SU-DHL-6 (cell line): Measurements from ENCODE around the gene ESYT2.

Experiments
- H2AFZ ChIP-seq: fragments of 200-600 bp; sonication (generic); 2 replicates; pipeline ENCODE4 v1.6.1; 2014; ENCODE audit warnings: low read depth, mild to moderate bottlenecking, moderate library complexity, mixed read lengths, antibody characterized with exemption, low read length; ENCODE audit not compliant: severe bottlenecking
- H3F3A ChIP-seq: fragments of 200-600 bp; shearing (Covaris generic); 2 replicates; pipeline ENCODE4 v1.6.0; 2016; ENCODE audit warnings: antibody characterized with exemption, mild to moderate bottlenecking; ENCODE audit not compliant: insufficient read depth
- H3K27ac ChIP-seq: fragments of 200-600 bp; sonication (generic); 2 replicates; pipeline ENCODE4 v1.5.1; 2016; ENCODE audit warnings: low read depth, mild to moderate bottlenecking, low read length, moderate library complexity, mixed read lengths
- H3K27me3 ChIP-seq: fragments of 200-600 bp; sonication (generic), shearing (Covaris generic); 2 replicates; pipeline ENCODE4 v1.6.0; 2014; ENCODE audit warnings: mild to moderate bottlenecking, low read length
- H3K36me3 ChIP-seq: fragments of 200-600 bp; sonication (generic); 2 replicates; pipeline ENCODE4 v1.6.1; 2014; ENCODE audit warnings: mild to moderate bottlenecking, low read length, mixed read lengths
- H3K4me2 ChIP-seq: fragments of 300-600, 200-600 bp; shearing (Covaris generic), sonication (generic); 2 replicates; pipeline ENCODE4 v1.6.0; 2014; ENCODE audit warnings: low read length, low read depth, mild to moderate bottlenecking; ENCODE audit not compliant: poor library complexity, severe bottlenecking
- H3K4me3 ChIP-seq: fragments of 200-600 bp; sonication (generic); 2 replicates; pipeline ENCODE4 v1.5.1; 2014; ENCODE audit warnings: antibody characterized with exemption, low read length, mild to moderate bottlenecking, mixed read lengths; ENCODE audit not compliant: insufficient read depth, poor library complexity, severe bottlenecking
- H3K79me2 ChIP-seq: fragments of 200-600 bp; sonication (generic); 2 replicates; pipeline ENCODE4 v1.6.1; 2014; ENCODE audit warnings: mild to moderate bottlenecking, low read length, moderate library complexity; ENCODE audit not compliant: insufficient read depth
- H3K9ac ChIP-seq: fragments of 200-600 bp; sonication (generic); 2 replicates; pipeline ENCODE4 v1.7.0; 2014; ENCODE audit warnings: mild to moderate bottlenecking, low read length
- H3K9me2 ChIP-seq: fragments of 200-600 bp; sonication (generic); replicated peaks from 2 replicates; pipeline ENCODE4 v1.6.1; 2014; ENCODE audit warnings: low read length; ENCODE audit not compliant: insufficient read depth
- H3K9me3 ChIP-seq: fragments of 200-600 bp; sonication (generic); 2 replicates; pipeline ENCODE4 v1.6.1; 2014; ENCODE audit warnings: low read length, mixed read lengths; ENCODE audit not compliant: insufficient read depth
- H4K20me1 ChIP-seq: fragments of 200-600 bp; sonication (generic); 2 replicates; pipeline ENCODE4 v1.6.1; 2014; ENCODE audit warnings: low read depth, mild to moderate bottlenecking, antibody characterized with exemption, low read length, moderate library complexity, mixed read lengths
- EZH2phosphoT487 ChIP-seq: fragments of 200-600 bp; sonication (generic), shearing (Covaris generic); conservative IDR thresholded peaks from 2 replicates; pipeline ENCODE4 v1.6.1; 2018; ENCODE audit warnings: mild to moderate bottlenecking, antibody characterized with exemption, low read length, moderate library complexity, mixed read lengths
- TF ChIP-seq, protein P1 (sequence below): fragments of 200-600 bp; sonication (generic); IDR thresholded peaks from one replicate; pipeline ENCODE4 v1.5.1; 2017; ENCODE audit warnings: antibody characterized with exemption, mild to moderate bottlenecking, low read length, moderate library complexity; ENCODE audit not compliant: insufficient read depth, poor library complexity, severe bottlenecking

ESYT2 gene

DNA sequence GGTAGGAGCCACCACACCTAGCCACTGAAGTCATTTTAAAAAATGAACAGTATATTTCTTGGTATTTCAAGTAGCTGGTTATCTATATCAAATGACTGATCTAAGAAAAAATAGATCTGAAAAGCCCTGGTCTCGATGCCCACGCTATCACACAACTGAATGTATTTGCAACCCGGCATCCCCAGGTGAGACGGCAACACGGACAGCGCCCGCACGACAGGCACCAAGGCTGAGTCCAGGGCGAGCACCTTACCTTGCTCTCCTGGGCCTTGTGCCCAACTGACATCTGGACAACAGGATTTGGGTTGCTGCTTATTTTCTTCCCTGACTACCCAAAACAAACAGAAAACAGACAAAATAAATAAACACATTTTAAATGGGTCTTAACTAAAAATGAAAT lies 79.9 kb downstream of the ESYT2 start:
- H3K9me3 ChIP-seq, result no peaks in the 10 kb centered on the region
- no peaks in the 10 kb centered on the region for H3K36me3 ChIP-seq

DNA sequence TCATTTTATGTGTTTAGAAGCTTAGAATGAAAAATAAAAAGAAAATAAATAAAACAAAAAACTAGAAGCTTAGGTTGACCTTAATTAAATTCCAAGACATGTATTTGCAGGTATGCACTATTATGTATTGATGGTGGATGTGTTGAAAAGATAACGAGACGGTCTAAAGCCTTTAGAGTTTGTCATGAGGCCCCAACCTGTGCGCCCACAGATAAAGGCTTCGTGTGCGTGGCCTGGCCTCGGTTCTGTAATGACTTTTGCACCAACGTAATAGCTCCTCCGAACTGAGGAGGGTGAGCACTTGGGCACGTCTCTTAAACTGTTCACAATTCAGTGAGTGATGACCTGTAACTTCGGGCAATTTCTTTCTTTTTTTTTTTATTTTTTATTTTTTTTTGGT lies 81.0 kb downstream of the ESYT2 start:
- Histone ChIP-seq H3K36me3 (no peaks in the 10 kb centered on the region), H3K4me3 (no peak overlapping the region), H3K9ac (no peak overlapping the region), H3K4me2 (no peak overlapping the region), H3K27ac (no peak overlapping the region), H3K27me3 (no peaks in the 10 kb centered on the region), H3K9me3 (no peaks in the 10 kb centered on the region), H4K20me1 (no peaks in the 10 kb centered on the region), H3K79me2 (no peaks in the 10 kb centered on the region), H2AFZ (no peak overlapping the region), H3F3A (no peaks in the 10 kb centered on the region), H3K9me2 (no peaks in the 10 kb centered on the region)
- TF ChIP-seq EZH2phosphoT487, result no peak
- TF ChIP-seq, protein P1, sequence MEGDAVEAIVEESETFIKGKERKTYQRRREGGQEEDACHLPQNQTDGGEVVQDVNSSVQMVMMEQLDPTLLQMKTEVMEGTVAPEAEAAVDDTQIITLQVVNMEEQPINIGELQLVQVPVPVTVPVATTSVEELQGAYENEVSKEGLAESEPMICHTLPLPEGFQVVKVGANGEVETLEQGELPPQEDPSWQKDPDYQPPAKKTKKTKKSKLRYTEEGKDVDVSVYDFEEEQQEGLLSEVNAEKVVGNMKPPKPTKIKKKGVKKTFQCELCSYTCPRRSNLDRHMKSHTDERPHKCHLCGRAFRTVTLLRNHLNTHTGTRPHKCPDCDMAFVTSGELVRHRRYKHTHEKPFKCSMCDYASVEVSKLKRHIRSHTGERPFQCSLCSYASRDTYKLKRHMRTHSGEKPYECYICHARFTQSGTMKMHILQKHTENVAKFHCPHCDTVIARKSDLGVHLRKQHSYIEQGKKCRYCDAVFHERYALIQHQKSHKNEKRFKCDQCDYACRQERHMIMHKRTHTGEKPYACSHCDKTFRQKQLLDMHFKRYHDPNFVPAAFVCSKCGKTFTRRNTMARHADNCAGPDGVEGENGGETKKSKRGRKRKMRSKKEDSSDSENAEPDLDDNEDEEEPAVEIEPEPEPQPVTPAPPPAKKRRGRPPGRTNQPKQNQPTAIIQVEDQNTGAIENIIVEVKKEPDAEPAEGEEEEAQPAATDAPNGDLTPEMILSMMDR, result no peak

More for the DNA sequence above, 79.9 kb downstream of the ESYT2 start:
- no peak overlapping the region for H3K4me2 ChIP-seq
- no peaks in the 10 kb centered on the region for H3K27me3 ChIP-seq
- no peaks in the 10 kb centered on the region for H4K20me1 ChIP-seq
- H3K79me2 ChIP-seq, result no peaks in the 10 kb centered on the region
- no peak overlapping the region for H3K4me3 ChIP-seq
- no peaks in the 10 kb centered on the region for H3F3A ChIP-seq
- no peak overlapping the region for H3K9ac ChIP-seq
- TF ChIP-seq EZH2phosphoT487, result no peak
- TF ChIP-seq, protein P1, result no peak
- no peak overlapping the region for H3K27ac ChIP-seq
- no peaks in the 10 kb centered on the region for H3K9me2 ChIP-seq
- no peak overlapping the region for H2AFZ ChIP-seq

DNA sequence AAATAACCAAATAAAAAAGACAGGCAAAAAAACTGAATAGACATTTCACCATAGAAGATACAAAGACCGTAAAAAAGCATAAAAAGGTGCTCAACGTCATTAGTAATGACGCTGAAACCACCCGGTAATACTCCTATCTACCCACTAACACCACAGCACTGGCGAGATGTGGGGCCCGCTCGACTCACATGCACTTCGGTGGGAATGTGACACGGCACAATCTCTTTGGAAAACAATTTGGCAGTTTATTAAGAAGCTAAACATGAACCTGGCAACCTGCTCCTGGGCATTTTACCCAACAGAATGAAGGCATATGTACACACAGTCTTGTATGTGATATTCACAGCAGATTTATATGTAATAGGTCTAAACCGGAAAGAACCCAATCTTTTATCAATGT lies 81.9 kb downstream of the ESYT2 start:
- Histone ChIP-seq H3K4me3 (no peak overlapping the region), H3K27ac (no peak overlapping the region), H3F3A (no peaks in the 10 kb centered on the region), H4K20me1 (no peaks in the 10 kb centered on the region), H3K9me3 (no peaks in the 10 kb centered on the region), H3K9me2 (no peaks in the 10 kb centered on the region), H3K36me3 (no peaks in the 10 kb centered on the region), H2AFZ (no peak overlapping the region), H3K27me3 (no peaks in the 10 kb centered on the region), H3K79me2 (no peaks in the 10 kb centered on the region), H3K4me2 (no peak overlapping the region), H3K9ac (no peak overlapping the region)
- no peak for TF ChIP-seq EZH2phosphoT487
- TF ChIP-seq, protein P1, result no peak
